HepG2 (cell line): ENCODE results near the gene ARL4D. TPM values are rescaled to one million over a fixed set of nuclear protein-coding genes. Genes with fewer than 3 reads are reported as not detected.

ENCODE experiments used
- CREB1 ChIP-seq, 2 experiments: fragments of 450-650 bp in 1 of 2; IDR thresholded peaks; 2 replicates each; pipeline ENCODE4 v1.6.1; 2016 to 2017; ENCODE audit warnings: control low read depth in 1 of 2, mild to moderate bottlenecking in 1 of 2, missing compliant biosample characterization in 1 of 2, missing genetic modification characterization in 1 of 2
- E2F2 ChIP-seq: sonication (generic); formaldehyde crosslinking; IDR thresholded peaks from 2 replicates; pipeline ENCODE4 v1.4.0; 2020; ENCODE audit warnings: missing genetic modification reagents, borderline replicate concordance
- E2F5 ChIP-seq: sonication (generic); formaldehyde crosslinking; conservative IDR thresholded peaks from 2 replicates; pipeline ENCODE4 v1.4.0; 2020; ENCODE audit warnings: missing genetic modification reagents
- GMEB2 ChIP-seq: IDR thresholded peaks from 2 replicates; pipeline ENCODE4 v1.6.1; 2016; ENCODE audit warnings: missing biosample characterization, missing genetic modification reagents, low read depth
- HDAC6 ChIP-seq: fragments of 200-600 bp; sonication (generic); IDR thresholded peaks from 2 replicates; pipeline ENCODE4 v1.7.0; 2017; ENCODE audit warnings: mild to moderate bottlenecking, antibody characterized with exemption, low read length, low read depth
- HMG20A ChIP-seq: IDR thresholded peaks from 2 replicates; pipeline ENCODE4 v1.6.1; 2016; ENCODE audit warnings: borderline replicate concordance
- HNRNPUL1 ChIP-seq: fragments of 200-400 bp; formaldehyde crosslinking; IDR thresholded peaks from 2 replicates; pipeline ENCODE4 v1.6.1; 2017; ENCODE audit warnings: low read depth, mild to moderate bottlenecking, low read length, moderate library complexity
- JDP2 ChIP-seq: sonication (generic); formaldehyde crosslinking; IDR thresholded peaks from 2 replicates; pipeline ENCODE4 v1.8.1; 2022; ENCODE audit warnings: missing genetic modification reagents, borderline replicate concordance
- KLF12 ChIP-seq: sonication (generic); formaldehyde crosslinking; IDR thresholded peaks from 2 replicates; pipeline ENCODE4 v1.4.0; 2020; ENCODE audit warnings: missing genetic modification reagents, borderline replicate concordance
- KLF6 ChIP-seq: IDR thresholded peaks from 2 replicates; pipeline ENCODE4 v1.8.0; 2016; ENCODE audit warnings: missing biosample characterization, missing genetic modification reagents
- MED8 ChIP-seq: sonication (generic); formaldehyde crosslinking; IDR thresholded peaks from 2 replicates; pipeline ENCODE4 v1.8.1; 2023; ENCODE audit warnings: mild to moderate bottlenecking, missing genetic modification reagents; ENCODE audit not compliant: insufficient replicate concordance
- NFIC ChIP-seq: IDR thresholded peaks from 2 replicates; pipeline ENCODE4 v1.6.1; 2012; ENCODE audit warnings: mild to moderate bottlenecking, low read length, inconsistent platforms
- SMAD3 ChIP-seq: sonication (generic); formaldehyde crosslinking; IDR thresholded peaks from 2 replicates; pipeline ENCODE4 v1.4.0; 2020; ENCODE audit warnings: missing genetic modification reagents
- SP1 ChIP-seq, 2 experiments: fragments of 450-650 bp in 1 of 2; sonication (generic) in 1 of 2; formaldehyde crosslinking in 1 of 2; IDR thresholded peaks; 2 replicates each; pipeline versions ENCODE4 v1.4.0 to v1.6.1; 2016 to 2020; ENCODE audit warnings: missing genetic modification reagents in 1 of 2
- SP4 ChIP-seq: sonication (generic); formaldehyde crosslinking; IDR thresholded peaks from 2 replicates; pipeline ENCODE4 v1.8.1; 2023; ENCODE audit warnings: mild to moderate bottlenecking, missing genetic modification reagents
- TRIM22 ChIP-seq: fragments of 450-650 bp; IDR thresholded peaks from 2 replicates; pipeline ENCODE4 v1.6.1; 2017
- ZBTB10 ChIP-seq: sonication (generic); formaldehyde crosslinking; IDR thresholded peaks from 2 replicates; pipeline ENCODE4 v1.4.0; 2020; ENCODE audit warnings: missing genetic modification reagents, borderline replicate concordance
- ZBTB14 ChIP-seq: sonication (generic); formaldehyde crosslinking; IDR thresholded peaks from 2 replicates; pipeline ENCODE4 v1.4.0; 2020; ENCODE audit warnings: missing genetic modification reagents
- ZNF605 ChIP-seq: sonication (generic); formaldehyde crosslinking; IDR thresholded peaks from 2 replicates; pipeline ENCODE4 v1.8.0; 2022; ENCODE audit warnings: mild to moderate bottlenecking, missing genetic modification reagents
- ZNF879 ChIP-seq: sonication (generic); formaldehyde crosslinking; IDR thresholded peaks from 2 replicates; pipeline ENCODE4 v1.8.1; 2023; ENCODE audit warnings: missing genetic modification reagents
- polyA plus RNA-seq, 8 experiments: library from polyadenylated mRNA; depleted of rRNA in 3 of 8; stranded (reverse) in 7 of 8; unstranded in 1 of 8; fragments of >200 nt; fragmentation: Illumina TruSeq in 4 of 8; extraction: Trizol in 4 of 8; gene quantifications; 2 replicates each; pipeline versions ENCODE4 v1.2.1 to v1.2.3, GENCODE V29; 2011 to 2016; ENCODE audit warnings: low read depth in 4 of 8, missing spikeins in 1 of 8, mixed read lengths in 1 of 8; ENCODE audit not compliant: insufficient read depth in 1 of 8
- total RNA-seq, 5 experiments: library from RNA; depleted of rRNA; stranded (reverse); fragments of >200 nt; fragmentation: Illumina TruSeq; extraction: Trizol; gene quantifications; 2 replicates each; pipeline ENCODE4 v1.2.3, GENCODE V29; 2016; ENCODE audit warnings: low read depth in 1 of 5

ARL4D gene
- total and polyA plus RNA-seq, 2 of the 13 experiments (the other 11 are each of a cell fraction or from before 2014, with no cell fraction given), result 9.0 to 25.9 TPM

- TF ChIP-seq ZBTB10 (0 out of 2 replicates have a peak, but pooled peaks have one; percentile 49), JDP2 (CRISPR knock-in tag) (no peak), SP4 (CRISPR knock-in tag) (peak; percentile 48; the same call in 1 of the 2 replicates), HMG20A (CRISPR knock-in tag) (peak; percentile 94), ZNF605 (CRISPR knock-in tag) (peak; percentile 19; the same call in 1 of the 2 replicates), E2F2 (CRISPR knock-in tag) (no peak), TRIM22 (no peak), SMAD3 (CRISPR knock-in tag) (peak; percentile 97), GMEB2 (CRISPR knock-in tag) (no peak), ZNF879 (no peak), E2F5 (no peak), ZBTB14 (CRISPR knock-in tag) (no peak), KLF6 (CRISPR knock-in tag) (peak; percentile 53; the same call in 1 of the 2 replicates), CREB1 (IDR thresholded peaks at IDR 0.05) (0 out of 2 replicates have a peak, but pooled peaks have one; percentile 10), CREB1 (CRISPR knock-in tag; IDR thresholded peaks at IDR 0.05) (peak; percentile 86), NFIC (peak; percentile 61), KLF12 (CRISPR knock-in tag) (0 out of 2 replicates have a peak, but pooled peaks have one; percentile 82), MED8 (CRISPR knock-in tag) (peak; percentile 77), HDAC6 (no peak), HNRNPUL1 (no peak), SP1 (IDR thresholded peaks at IDR 0.05) (no peak), SP1 (CRISPR knock-in tag; IDR thresholded peaks at IDR 0.05) (no peak)
Measured at GRCh38 chr17:43449470-43450248, 50.9 kb downstream of the ARL4D start (continued).
